ENCODE measurements around the gene CAMSAP2. TPM values are rescaled to one million over a fixed set of nuclear protein-coding genes. Genes with fewer than 3 reads are reported as not detected.

Gene CAMSAP2
- polyA plus RNA-seq, 3 donors: 41.6 to 42.7 (median 41.7) TPM

GRCh38 chr1:200875416-200875815 is 136.7 kb downstream of the CAMSAP2 start:
- DNase-seq (ENCODE audit: low read depth in 3 of 3, low spot score in 2 of 3): no peak

DNA sequence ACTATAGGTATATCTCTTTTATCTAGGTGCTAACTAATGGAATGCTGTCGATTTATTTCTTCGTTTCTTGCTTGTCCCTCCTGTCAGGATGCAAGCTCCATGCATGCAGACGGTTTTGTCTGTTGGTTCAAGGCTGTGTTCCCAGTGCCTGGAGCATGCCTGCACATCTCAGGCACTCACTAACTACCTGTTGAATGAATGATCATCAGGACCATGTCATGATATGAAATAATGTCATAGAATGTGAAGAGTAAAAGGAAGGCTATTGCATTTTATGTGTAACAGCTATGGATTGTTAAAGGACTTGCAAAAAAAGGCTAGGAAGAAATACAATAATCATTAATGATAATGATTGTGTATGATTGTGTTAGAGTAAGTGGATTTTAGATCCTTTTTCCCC is 138.3 kb downstream of the CAMSAP2 start:
- DNase-seq (ENCODE audit: low read depth in 3 of 3, low spot score in 2 of 3): no peak

GRCh38 chr1:200877839-200878551 is 139.3 kb downstream of the CAMSAP2 start:
- no peak for DNase-seq (ENCODE audit: low read depth in 3 of 3, low spot score in 2 of 3)

DNA sequence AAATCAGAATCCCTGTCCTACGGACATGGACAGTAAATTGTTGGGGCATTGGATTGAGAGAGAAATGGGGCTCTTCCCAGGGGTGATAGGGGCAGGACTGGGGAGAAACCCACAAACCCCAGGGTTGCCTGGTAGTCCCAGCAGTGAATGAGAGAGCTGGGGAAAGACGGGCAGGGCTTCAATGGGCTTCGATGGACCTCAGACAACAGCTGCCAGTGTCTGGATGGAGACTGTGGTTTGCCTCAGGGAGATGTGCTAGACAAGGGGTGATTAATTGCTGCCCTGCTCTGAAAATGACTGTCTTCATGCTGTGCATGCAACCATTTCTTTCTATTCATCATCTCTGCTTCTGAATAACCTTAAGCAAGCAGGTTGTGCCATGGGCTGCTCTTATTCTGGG is 141.5 kb downstream of the CAMSAP2 start:
- DNase-seq (ENCODE audit: low read depth in 3 of 3, low spot score in 2 of 3): no peak

DNA sequence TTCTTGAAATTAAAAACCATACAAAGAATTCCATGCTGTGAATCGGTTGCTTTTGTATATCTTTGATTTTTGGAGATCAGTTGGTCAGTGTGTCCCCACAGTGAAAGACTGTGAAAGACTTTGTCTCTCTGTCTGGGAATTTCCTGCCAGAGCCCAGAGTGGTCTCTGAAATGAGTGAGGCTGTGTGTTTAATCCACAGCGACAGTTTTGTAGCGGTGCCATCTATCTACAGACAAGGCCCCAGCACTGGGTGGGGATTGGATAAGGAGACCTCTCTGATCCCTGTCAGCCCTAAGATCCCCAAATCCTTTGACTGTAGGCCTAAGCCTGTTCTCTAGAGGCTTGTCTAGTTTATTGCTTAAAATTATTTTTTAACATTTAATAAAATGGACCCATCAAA is 144.4 kb downstream of the CAMSAP2 start:
- no peak for DNase-seq (ENCODE audit: low read depth in 3 of 3, low spot score in 2 of 3)

- no peak for DNase-seq (ENCODE audit: low read depth in 3 of 3, low spot score in 2 of 3)
These were observed 147.1 kb downstream of the CAMSAP2 start for GRCh38 chr1:200885623-200886402.

DNA sequence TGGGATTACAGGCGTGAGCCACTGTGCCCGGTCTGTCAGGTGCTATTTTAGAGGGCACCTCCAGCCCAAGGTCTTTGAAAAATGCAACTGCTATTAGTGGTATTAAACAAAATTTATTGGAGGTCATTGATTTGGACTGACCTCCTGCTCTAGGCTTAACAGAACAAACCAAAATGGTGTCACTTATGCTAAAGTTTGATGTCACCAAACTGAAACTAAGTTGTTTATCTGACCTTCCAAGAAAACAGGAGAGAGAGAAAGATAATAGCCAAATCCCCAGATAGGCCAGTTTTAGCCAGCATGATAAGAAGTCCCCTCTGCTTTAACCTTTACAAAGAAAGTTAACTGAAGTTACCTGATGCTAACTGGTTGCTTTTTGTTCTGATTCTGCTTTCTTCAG is 147.9 kb downstream of the CAMSAP2 start:
- no peak for DNase-seq (ENCODE audit: low read depth in 3 of 3, low spot score in 2 of 3)

GRCh38 chr1:200887036-200887435 is 148.3 kb downstream of the CAMSAP2 start:
- no peak for DNase-seq (ENCODE audit: low read depth in 3 of 3, low spot score in 2 of 3)

GRCh38 chr1:200887772-200888348 is 149.2 kb downstream of the CAMSAP2 start:
- no peak for DNase-seq (ENCODE audit: low read depth in 3 of 3, low spot score in 2 of 3)

- no peak for DNase-seq (ENCODE audit: low read depth in 3 of 3, low spot score in 2 of 3)
These were observed 149.7 kb downstream of the CAMSAP2 start for GRCh38 chr1:200888349-200888838.

DNA sequence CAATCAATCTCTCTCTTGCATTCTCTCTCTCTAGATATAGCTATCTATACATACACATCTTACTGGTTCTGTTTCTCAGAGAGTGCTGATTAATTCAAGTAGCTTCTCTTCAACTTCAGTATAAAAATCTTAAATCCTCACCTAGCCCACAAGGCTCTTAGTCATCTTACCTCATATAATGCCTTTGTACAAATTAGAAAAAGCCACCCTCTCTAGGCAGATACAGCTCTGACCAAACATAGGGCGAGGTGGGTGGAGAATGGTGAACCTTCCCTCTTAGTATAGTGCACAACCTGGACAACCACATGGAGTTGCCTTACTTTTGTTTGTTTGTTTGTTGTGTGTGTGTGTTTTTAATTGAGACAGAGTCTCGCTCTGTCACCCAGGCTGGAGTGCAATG is 150.9 kb downstream of the CAMSAP2 start:
- no peak for DNase-seq (ENCODE audit: low read depth in 3 of 3, low spot score in 2 of 3)

DNA sequence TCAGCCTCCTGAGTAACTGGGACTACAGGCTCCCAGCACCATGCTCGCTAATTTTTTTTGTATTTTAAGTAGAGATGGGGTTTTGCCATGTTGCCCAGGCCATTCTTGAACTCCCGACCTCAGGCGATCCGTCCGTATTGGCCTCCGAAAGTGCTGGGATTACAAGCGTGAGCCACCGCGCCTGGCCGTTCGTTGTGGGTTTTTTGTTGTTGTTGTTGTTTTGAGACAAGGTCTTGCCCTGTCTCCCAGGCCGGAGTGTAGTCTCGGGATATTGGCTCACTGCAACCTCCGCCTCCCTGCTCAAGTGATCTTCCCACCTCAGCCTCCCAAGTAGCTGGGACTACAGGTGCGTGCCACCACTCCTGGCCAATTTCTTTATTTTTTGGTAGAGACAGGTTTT is 151.3 kb downstream of the CAMSAP2 start:
- no peak for DNase-seq (ENCODE audit: low read depth in 3 of 3, low spot score in 2 of 3)

GRCh38 chr1:200890818-200891773 is 152.4 kb downstream of the CAMSAP2 start:
- DNase-seq (ENCODE audit: low read depth in 3 of 3, low spot score in 2 of 3): no peak

GRCh38 chr1:200891774-200892157 is 153.1 kb downstream of the CAMSAP2 start:
- no peak for DNase-seq (ENCODE audit: low read depth in 3 of 3, low spot score in 2 of 3)

- DNase-seq (ENCODE audit: low read depth in 3 of 3, low spot score in 2 of 3): no peak
These were observed 153.9 kb downstream of the CAMSAP2 start for GRCh38 chr1:200892546-200892945.

DNA sequence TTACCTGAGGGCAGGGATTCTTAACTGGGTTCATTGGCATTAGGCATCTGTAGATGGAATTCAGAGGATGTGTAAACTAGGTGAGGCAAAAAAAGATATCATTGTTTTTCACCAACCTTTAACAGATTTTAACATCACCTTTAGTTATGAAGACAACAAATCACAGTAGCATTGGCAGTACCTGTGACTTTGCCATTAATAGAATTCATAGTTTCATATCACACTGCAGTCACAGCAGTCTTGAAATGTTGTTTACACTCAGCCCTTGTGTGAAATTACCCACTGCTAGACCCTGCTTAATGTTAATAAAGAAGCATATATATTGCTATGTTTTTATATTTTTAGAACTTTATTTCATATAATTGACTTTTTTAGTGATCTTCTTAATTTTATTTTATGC is 154.3 kb downstream of the CAMSAP2 start:
- DNase-seq (ENCODE audit: low read depth in 3 of 3, low spot score in 2 of 3): no peak

DNA sequence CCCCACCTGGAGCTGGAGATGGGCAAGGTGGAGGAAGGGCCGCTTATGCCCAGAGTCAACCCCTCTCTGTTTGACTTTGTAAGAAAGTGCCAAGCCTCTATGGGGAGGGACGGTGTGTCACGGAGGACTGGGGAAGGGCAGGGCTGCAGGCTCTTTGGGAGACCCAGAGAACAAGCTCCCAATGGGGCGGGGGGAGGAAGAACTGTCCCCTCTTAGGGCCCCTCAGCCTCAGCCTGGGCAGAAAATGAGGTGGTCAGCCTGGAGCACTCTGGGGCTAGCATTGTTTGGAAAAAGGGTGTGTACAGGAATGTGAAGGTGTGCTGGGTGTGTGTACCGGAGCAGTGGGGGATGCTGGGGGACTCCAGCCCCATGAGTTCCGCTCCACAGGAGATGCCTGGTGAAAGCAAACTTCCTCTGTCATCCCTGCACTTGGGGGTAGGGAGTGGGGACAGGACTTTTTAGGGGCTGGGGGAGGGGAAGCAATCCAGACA is 154.8 kb downstream of the CAMSAP2 start:
- DNase-seq (ENCODE audit: low read depth in 3 of 3, low spot score in 2 of 3): no peak

DNA sequence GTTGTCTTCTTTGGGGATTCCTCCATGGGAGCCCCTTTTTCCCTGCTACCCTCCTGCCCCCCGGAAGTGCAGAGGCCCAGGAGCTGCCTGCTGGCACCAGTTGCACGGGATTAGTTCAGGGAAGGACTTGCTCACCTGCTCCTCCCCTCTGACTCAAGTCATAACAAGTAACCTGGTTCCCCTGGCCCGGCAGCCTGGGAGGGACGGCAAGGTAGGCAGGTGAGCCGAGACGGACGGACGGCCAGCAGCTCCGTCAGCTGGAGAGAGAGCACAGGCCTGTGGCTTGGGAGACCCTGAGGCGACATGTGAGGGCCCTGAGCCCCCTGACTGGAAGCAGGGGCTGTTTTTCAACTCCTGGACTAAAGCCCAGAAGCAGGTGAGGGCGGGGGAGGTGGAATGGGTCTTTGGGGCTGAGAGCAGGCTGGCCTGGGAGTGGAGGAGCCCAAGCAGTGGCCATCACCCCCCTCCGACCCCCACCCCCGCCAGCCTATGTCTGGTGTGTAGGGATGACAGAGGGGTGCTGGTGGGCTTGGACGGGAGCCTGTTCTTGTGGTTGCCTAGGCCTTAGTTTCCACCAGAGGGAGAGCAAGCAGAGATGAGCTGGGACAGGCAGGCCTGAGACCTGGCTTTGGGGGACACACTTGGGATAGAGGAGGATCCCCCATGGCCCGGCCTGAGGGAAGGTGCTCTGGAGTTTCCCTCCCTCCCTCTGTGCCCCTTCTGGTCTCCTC is 156.2 kb downstream of the CAMSAP2 start, which contains the start of gene INAVA:
TSS of gene INAVA (plus strand) at position 189 of the 731 bp plus-strand sequence. CDS start 3,501 bp downstream, outside the sequence.
- no peak for DNase-seq (ENCODE audit: low read depth in 3 of 3, low spot score in 2 of 3)

DNA sequence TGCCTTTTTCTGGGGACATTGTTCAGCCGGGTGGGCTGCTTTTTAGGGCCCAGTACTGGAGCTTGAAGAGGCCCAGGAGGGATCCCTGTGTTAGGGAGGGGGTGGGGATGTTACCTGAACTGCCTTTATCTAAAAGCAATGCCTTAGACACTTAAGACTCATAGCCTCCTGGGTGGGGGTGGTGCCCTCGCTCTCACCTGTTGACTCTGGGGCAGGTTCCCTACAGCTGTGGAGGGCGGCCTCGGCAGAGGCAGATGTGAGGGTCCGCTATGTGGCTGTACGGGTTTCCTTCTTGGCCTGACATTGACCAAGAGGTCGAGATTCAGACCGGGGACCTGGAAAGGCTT is 156.7 kb downstream of the CAMSAP2 start:
- DNase-seq (ENCODE audit: low read depth in 3 of 3, low spot score in 2 of 3): no peak
